GM18511 (cell line): Measurements from ENCODE around the gene ASB10.

Experiments used
- ATAC-seq: cut with Tn5 transposase; IDR thresholded peaks from one replicate; pipeline ENCODE4 v1.9.1; 2021; ENCODE audit warnings: mild to moderate bottlenecking, moderate library complexity; ENCODE audit not compliant: unreplicated experiment

ASB10 gene

GRCh38 chr7:151125846-151126481, 61.1 kb downstream of the ASB10 start:
- ATAC-seq: no peak
